Nucleus accumbens (tissue), 56 donors: ENCODE results near the gene GATAD2A.

Experiments
- DNase-seq, 56 donors: peaks; one replicate each; lab custom pipeline; 2025; lab: John Stamatoyannopoulos, UW

The GATAD2A gene

DNA sequence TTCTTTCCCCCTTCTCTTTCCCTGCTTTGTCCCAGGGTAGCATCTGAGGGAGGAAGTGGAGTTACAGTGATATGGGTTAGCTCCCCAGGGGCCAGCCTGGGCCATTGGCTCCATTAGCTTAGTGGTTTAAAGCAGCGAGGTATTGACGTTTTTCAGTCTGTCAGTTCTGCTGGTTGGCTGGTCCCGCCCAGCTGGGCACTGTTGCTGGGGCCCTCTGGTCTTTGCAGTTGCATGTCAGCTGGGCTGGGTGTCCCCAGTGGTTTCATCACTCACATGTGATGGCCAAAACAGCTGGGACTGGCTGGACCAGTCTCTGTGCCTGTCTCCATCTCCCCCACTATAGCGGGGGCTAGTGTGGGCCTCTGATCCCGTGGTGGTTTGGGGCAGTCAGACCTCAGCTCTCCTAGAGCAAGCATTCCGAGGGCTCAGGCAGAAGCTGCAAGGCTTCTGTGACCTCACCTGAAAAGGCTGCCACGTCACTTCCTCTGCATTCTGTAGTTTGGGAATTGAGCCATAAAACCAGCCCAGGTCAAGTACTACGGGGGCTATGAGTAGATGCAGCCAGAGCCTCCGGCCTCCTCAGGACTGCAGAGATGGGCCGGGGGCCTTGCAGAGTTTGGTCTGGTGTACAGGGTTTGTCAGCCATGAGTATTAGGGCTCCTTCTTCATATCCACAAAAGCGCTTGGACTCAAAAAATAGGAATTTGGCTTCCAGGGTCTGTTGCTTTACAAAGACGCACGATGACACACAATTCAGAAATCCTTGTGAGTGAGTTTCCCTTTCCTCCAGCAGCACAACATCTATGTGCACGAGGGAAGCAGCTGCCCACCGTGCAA is 79.9 kb downstream of the GATAD2A start:
- peak in 3 of 56 donors; percentile 7 to 18 (median 10) for DNase-seq

DNA sequence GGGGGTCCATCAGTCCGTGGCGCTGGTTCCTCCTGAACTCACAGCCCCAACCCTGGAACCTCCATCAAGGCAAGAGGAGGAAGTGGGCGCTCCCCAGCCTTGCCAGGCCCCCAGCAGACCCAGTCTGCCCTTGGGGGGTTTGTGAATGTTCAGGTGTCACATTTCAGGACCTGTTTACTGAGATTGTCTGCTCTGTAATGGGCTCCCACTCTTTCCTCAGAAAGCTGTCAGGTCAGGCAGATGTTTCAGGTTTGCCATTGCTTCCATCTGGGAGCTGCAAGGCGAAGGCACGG is 80.5 kb downstream of the GATAD2A start:
- no peak for DNase-seq

DNA sequence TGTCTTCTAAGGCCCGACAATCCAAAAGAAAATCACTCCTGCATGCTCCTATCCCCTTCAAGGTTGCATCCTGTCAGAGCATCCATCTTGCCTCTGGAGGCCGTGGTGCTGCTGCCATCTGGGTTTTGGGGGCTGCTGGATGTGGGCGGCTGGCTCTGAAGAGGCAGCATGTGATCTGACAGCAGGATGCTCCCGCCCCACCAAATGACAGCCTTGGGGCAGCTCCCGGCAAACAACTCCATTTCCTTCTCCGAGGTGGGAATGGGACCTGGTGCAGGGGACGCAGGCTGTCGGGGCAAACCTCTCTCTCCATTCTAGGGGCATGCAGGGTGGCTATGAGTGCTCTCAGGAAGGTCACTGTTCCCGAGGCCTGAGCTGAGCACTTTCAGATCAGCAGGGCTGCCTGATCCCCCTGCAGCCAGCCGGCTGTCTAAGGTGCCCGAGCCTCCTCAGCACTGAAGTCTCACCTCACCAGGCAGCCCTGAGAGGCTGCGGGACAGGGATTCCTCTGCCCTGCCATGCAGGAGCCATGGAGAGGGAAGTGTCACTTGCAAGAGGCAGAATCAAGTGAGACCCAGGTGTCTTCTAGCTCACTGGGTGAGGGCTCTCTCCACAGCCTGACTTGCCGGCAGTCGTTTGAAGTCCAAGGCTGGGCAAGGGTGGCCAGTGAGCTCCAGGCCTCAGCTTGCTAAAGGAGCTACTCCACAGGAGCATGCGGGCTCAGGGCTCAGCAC is 81.0 kb downstream of the GATAD2A start:
- peak in 3 of 56 donors; percentile 13 to 22 (median 13) for DNase-seq

DNA sequence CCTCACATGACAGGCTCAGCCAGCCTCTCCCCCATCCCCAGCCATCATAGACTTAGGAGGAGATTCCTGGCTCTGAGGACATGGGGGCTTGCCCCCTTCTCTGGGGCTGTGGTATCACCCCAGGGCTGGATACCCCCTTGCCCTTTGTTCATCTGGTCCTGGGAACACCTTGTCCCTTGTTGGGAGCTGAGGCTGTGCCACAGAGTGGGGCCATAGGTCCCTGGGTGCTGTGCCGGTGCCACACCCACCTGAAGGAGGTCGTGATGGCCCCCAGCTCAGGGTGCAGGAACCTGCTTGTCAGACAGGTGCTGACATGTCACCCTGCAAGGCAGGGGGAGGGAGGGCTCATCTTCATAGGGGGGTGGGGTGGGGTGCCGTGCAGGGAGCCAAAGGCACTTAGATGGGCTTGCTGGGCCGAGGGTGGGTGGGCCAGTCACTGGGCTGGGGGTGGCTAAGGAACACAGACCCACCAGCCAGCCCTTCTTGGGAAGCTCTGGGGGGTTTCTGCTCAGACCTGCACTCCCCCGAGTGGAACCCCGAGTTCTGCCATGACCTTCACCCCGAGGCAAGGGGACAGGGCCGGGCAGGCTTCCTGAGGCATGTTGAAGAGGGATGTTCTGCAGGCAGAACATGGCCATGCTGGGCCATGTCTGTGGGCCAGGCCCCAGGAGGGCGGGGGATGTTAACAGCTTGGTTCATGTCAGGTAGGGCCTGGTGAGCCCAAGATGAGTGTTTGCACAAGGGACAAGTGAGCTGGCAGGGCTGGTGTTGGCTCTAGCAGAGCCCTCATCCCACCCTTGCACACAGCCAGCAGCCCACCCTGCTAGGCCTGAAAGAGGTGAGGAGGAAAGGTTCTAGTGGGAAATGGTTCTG is 81.8 kb downstream of the GATAD2A start:
- DNase-seq, result no peak

DNA sequence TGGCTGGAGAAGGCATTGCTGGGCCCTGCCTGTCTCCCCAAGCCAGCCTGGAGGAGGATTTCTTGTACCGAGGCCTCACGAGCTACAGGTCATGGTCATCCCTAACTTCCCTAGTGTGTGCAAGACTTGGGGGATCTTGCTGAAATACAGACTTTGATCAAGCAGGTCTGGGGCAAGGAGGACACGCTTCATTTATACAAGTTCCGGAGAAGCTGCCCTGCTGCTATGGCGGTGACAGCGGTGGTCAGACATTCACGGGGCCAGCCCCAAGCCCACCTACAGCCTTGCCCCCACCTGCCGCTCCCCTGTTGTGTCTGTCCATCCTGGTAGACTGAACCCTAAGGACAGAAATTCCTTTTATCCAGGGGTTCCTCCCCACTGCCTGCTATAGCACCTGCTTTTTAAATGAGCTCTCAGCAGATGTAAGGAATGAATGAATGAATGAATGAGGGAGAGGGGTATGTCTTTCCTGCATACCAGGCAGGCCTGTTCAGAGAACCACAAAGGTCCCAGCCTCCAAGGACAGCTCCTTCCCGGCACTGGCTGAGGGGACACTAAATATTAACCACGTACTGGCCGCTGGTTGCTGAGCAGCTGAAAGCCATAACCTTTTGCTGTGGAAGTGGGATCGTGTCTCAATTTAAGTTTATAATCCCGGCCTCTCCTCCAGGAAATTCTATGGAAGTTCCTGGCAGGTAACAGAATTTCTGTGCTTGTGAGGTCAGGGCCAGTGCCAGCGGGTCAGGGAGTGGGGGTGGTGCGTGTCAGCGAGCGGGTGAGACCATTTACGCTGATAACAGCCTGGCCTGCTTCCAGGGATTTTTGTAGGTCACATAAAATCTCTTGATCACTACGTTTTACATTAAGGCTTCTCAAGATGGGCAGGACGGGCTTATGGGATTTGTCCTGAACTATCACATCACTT is 82.7 kb downstream of the GATAD2A start:
- DNase-seq, result no peak

DNA sequence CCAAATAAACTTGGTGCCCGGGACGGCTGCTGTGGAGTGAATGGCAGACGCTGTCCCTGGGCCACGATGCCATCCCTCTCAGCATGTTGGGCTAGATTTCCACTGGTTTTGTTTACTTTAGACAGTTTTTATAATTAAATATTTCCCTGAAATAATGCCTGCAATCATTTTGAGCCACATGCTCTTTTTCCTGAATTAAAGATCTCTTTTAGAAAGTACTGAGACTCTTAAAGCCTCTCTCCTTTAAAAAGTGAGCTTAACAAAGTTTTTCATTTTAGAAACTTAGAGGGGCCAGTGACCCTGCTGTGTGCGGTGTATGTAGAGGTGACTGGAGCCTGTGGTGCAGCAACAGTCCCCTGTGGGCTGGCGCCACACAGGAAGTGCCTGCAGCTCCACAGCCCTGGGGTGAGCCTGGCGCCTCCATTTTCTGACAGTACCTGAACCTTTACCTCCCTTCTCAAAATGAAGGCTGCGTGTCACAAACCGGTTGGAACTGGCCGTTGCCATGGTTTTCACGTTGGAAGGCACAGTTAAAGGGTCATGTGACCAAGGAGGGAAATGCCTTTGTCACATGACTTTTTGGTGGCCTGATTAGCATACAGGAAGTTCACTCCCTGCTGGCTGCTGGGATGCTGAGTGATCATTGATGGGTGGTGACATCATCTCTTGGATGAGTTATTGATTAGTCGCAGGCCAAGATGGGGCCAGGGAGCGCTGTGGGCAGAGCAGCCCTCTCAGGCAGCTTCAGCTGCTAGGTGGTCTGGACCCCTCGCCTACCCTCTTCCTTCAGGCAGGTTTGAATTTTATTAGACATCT is 83.6 kb downstream of the GATAD2A start:
- DNase-seq, result peak in 52 of 56 donors; percentile 12 to 90 (median 64)

DNA sequence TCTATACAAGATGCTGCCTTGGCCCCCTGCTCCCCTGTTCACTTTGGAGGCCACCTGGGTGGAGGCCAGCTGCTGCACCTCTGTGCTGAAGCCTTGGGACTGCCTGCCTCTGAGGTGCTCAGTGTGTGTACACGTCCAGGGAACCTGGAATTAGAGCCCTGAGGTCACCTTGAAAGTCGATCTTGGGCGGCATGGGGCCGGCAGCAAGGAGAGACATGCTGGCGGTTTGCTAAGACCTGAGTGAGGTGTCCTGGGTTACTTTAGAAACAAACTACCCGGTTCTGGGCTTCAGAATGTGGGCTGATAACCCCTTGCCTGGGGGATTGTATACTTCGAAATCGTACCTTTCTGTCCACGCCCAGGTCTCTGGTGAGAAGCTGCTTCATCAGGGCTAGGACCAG is 84.3 kb downstream of the GATAD2A start:
- DNase-seq, result no peak

DNA sequence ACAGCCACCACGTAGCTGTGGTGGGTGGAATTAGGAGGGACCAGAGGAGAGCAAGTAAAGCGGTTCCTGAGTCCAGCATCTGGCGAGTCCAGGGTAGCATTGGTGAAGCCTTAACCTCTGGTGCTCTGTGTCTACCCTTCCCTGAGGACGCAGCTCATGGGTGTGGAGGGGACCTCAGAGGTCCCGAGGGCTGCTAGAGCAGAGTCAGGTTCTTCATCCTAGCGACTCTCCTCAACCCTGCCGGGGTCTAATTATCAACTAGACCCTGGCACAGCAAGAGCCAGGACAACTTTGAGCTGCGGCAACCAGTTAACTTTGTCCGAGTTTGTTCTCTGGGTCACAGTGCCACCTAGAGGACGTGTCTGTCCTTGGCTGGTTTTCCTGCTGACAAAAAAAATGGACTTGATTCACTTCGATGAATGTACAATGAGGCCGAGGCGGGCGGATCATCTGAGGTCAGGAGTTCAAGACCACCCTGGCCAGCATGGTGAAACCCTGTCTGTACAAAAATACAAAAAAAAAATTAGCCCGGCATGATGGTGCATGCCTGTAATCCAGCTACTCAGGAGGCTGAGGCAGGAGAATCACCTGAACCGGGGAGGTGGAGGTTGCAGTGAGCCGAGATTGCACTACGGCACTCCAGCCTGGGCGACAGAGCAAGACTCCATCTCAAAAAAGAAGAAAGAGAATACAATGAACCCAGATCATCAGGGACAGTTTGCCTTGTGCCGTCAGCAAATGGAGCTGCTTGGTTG is 84.9 kb downstream of the GATAD2A start:
- DNase-seq, result peak in 53 of 56 donors; percentile 20 to 86 (median 62)

DNA sequence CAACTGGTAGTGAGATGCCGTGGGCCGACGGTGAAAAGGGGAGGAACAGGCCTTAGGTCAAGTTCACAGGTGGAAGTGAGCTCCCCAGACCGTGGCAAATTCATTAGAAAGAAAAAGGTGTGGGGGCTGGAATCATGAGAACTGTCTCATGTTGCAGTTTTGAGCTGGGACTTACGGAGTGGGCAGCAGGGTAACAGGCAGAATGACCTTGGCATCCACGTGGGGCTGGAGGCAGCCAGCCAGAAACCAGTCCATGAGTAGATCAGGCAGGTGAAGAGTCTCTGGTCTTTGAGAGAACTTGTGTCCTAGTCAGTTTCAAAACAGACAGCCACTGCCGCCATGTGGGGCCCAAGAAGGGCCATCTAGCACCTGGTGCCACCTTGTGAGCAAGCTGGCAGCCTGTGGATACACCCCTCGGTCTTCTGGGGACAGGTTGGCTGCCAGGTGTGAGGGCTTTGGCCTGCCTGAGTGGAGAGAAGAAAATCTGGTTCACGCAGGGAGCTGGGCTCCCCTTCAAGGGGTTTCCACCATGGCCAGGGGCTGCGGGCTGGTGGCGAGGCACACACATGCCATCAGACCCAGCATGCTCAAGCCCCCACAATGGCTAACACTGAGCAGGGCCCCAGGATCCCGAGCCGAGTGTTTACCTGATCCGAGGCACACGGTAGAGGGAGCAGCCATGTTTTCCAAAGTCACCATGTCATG is 86.0 kb downstream of the GATAD2A start:
- no peak for DNase-seq

DNA sequence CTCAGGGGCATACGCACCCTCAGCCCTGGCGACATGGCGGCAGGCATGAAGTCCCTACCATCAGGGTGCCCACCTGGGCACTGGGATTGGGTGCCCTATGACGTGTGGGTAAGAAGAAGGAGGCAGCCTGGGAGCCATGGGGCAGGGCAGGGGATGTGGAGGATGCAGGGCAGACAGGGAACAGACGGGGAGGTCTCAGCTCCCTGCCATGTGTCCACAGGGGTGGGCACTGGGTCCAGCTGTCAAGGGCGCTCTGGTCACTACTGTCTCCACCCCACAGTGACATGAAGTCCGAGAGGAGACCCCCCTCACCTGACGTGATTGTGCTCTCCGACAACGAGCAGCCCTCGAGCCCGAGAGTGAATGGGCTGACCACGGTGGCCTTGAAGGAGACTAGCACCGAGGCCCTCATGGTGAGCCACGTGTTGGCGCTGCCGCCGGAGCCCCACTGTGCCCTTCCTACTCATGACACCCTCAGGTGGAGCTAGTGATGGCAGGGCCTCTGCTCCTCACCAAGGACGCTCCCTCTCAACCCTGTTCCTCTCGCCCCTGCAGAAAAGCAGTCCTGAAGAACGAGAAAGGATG is 86.6 kb downstream of the GATAD2A start:
- DNase-seq, result no peak

DNA sequence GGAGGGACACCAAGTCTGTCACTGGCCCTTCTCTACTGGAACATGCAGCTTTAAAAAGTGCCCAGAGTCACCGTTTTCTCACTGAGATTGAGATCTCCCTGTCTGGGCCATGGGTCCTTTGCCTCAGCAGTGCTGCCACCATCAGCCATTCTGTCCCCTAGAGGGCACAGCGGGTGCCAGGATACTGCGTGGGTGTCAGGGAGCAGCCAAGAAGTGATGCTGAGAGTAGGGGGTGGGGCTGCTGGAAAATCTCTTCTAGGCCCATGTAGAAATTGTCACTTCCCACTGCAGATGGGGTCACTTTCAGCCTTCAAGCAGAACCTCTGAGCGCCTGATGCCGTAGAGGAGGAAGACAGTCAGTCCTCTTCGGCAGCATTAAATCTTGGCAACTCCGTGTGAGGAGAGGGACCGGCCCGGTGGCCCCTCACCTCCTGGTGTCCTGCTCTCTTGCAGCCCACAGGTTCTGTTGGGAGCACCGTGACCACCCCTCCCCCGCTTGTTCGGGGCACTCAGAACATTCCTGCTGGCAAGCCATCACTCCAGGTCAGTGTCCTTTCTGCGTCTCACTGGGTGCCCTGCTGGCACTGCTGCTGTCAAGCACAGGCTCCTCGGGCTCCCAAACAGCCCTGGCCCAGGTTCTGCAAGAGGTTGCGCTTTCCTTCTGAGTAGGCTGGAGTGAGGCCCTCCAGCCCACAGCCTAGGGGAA is 88.5 kb downstream of the GATAD2A start:
- peak in 9 of 56 donors; percentile 7 to 38 (median 22) for DNase-seq

DNA sequence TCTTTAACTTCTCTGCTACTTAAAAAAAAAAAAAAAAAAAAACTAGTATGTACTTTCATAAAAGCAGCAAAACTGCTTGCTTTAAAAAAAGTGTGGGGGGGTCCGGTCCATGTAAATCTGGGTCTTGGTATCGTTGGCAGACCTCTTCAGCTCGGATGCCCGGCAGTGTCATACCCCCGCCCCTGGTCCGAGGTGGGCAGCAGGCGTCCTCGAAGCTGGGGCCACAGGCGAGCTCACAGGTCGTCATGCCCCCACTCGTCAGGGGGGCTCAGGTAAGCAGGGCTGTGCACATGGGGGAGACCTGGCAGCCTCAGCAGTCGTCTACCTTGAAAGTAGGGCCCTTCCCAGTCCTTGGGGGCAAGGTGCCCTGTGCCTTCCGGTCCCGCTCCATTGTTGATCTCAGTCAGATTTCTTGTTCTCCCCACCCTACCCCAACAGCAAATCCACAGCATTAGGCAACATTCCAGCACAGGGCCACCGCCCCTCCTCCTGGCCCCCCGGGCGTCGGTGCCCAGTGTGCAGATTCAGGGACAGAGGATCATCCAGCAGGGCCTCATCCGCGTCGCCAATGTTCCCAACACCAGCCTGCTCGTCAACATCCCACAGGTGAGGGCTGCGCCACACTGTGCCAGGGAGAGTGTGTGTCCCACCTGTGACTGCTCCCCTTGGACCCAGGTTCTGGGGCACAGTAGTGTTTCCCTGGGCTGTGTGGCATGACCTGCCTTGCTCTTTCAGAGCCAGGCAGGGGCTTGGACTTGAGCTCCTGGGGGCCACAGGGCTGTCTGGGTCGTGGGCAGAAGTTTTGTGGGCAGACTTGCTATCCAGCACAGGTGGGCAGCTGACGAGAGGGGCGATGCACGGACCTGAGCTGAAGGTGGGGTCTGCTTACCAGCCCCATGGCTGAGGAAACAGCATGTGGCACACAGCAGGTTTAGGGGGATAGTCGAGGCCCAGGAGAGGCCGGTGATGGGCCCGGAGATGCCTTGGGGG is 90.4 kb downstream of the GATAD2A start:
- DNase-seq, result no peak

DNA sequence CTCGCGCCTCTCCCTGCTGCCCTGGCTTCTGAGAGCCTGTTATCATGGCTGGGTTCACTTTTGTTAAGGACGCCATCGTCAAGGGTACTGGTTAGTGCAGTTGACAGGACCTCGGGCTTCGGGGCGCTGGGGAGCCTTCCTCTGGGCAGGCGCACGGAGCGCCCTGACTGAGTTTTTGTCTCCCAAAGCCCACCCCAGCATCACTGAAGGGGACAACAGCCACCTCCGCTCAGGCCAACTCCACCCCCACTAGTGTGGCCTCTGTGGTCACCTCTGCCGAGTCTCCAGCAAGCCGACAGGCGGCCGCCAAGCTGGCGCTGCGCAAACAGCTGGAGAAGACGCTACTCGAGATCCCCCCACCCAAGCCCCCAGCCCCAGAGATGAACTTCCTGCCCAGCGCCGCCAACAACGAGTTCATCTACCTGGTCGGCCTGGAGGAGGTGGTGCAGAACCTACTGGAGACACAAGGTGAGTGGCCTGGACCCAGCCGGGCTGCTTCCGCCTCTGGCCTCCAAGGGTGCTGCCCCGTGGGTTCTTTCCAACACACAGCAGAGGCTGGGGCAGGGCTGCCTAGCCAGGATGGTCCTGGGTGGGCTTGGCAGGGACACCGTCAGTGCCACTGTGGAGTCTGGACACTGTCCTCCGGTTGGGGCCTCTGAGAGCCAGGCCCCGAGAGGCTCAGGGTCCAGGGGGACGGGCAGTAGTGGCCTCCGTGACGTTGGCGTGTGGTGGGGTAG is 92.9 kb downstream of the GATAD2A start:
- no peak for DNase-seq

DNA sequence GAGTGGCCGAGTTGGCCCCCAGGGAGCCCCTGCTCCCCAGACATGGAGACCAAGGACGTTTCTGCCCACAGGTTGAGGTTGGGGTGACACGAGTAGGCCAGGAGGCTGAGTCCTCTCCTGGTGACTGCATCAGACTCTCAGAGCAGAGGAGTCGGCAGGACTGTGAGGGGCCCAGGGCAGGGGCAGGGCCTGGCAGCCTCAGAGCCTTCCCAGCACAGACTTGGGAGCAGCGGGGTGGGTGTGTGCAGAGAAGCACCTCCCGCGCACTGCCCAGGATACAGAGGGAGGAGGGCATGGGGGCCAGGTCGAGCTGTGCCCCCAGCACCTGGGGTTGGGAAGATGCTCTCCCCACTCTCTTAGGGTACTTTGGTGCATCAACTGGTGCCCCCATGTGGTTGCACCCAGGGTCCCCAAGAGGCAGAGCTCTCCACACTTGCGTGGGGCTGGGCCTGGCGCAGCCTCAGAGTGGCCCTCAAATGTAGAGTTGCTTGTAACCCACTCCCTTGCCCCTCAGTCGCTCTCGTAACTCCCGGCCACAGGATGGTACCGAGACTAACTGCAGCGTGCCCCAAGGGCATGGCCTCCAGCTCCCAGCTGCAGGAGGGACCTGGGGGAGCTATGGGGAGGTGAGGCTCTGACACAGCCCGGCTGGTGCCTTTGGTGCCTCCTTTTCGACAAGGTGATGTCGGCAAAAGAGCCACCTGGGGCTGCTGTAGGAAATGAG is 94.0 kb downstream of the GATAD2A start:
- no peak for DNase-seq
